Airway epithelial cell (primary cell): ENCODE data around the gene ZNF280A. TPM values are rescaled to one million over a fixed set of nuclear protein-coding genes. Genes with fewer than 3 reads are reported as not detected.

Experiments
- total RNA-seq: library from RNA; depleted of rRNA; stranded (reverse); fragments of >200 nt; gene quantifications from 2 replicates; pipeline ENCODE4 v1.2.3, GENCODE V29; 2015

The ZNF280A gene, protein sequence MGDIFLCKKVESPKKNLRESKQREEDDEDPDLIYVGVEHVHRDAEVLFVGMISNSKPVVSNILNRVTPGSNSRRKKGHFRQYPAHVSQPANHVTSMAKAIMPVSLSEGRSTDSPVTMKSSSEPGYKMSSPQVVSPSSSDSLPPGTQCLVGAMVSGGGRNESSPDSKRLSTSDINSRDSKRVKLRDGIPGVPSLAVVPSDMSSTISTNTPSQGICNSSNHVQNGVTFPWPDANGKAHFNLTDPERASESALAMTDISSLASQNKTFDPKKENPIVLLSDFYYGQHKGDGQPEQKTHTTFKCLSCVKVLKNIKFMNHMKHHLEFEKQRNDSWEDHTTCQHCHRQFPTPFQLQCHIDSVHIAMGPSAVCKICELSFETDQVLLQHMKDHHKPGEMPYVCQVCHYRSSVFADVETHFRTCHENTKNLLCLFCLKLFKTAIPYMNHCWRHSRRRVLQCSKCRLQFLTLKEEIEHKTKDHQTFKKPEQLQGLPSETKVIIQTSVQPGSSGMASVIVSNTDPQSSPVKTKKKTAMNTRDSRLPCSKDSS
- total RNA-seq = not detected in 2 replicates

DNA sequence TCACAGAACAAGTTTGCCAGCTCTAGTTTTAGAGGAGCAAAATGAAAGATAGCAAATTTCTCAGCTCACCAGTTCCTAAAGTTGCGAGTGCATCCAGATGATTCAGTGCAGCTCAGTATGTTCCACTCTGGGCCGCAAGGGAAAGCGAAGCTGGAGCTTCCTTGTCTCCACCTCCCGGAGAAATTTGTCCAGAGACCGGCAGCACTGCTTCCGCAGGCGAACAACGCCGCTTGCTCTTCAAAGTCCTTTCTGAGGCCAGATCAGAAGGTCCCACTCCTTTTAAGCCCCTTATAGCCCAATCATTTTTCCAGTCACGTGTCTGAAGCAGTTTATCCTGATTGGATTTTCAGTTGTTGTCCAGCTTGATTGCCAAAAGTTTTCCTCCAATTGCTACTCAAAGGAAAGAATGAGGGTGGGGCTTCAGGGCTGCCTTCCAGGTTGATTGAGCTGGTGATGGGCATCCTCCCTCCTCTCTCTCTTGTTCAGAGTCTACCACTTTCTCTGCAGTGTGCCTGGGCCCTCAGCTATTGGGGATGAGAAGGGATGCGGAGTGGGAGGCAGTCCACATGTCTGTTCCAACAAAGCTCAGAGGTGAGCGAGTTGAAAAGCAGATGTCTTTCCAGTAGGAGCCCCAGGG, at the start of gene ZNF280A:
ZNF280A (minus strand) TSS at position 251 of the 637 bp plus-strand sequence. CDS start 4,640 bp downstream, outside the sequence.

DNA sequence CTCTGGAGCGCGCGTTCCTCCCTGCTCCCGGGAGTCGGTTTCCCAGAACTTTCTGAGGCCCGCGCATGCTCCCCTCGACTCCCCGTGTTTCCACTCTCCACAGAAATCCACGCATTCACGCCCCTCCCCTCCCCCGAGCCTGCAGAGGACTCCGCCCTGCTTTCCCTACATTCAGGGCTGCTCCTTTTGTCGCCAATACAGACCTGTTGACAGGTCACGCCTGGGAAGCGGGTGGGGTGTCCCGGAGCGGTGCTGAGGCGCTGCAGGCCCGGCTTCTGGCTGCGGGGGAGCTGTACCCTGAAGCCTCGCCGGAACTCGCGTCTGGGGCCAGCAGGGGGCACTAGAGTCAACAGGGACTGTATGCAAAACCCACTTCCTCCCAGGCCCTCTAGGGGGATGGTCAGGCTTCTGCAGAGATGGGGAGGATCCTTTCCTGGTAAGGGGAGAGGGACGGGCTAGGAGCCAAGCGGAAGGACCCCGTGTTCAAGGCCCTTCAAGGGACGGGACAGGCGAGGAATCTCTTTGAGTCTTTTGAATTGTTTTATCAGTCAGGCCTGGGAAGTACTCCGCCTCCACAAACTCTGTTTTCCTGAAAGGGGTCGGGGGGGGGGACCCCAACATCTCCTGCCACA, 39.0 kb upstream of the ZNF280A start, which contains the start of gene PRAME:
PRAME (minus strand) TSS at position 294 of the 632 bp plus-strand sequence. CDS start 2,433 bp downstream, outside the sequence.

DNA sequence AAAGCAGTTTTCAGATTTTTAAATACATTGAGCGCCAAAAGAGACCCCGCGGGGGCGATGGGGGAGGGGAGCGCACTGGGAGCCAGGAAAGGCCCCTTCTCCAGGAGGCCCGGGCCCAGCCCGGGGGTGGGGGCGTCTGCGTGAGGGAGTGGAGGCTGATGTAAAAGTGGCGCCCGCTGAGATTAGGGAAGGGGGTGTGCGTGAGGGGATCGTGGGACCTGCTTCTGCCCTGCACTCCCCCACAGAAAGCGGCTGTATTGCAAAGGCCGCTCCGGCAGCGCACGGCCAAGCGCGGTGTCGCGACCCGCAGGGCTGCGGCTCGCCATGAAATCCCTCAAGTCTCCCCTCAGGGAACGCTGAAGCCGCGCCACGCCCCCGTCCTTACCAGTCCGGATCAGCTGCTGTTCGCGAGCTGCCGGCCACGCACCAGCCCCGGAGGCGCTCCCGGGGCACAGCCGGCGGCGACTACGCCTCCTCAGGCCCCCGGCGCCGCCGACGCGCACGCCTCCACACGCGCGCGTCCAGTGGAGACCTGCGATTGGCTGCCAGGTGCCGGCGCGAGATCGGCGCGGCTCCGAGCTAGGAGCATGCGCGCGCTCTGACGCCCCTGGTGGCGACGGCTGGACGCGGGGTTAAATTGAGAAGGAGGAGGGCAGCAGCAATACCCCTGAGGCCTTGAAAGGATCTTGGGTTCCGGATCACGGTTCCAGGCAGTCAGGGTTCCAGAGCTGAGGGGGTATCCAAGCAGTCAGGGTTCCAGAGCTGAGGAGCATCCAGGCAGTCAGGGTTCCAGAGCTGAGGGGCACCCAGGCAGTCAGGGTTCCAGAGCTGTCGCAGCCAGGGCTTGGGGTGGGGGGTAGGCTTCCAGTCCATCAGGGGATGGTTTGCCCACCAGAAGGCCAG, 11.5 kb downstream of the ZNF280A start, which contains the start of gene ZNF280B:
ZNF280B (minus strand) TSS at position 469 of the 903 bp plus-strand sequence. CDS start 19,344 bp downstream, outside the sequence.

Other genes starting within 250 kb of the ZNF280A start
- gene ZNF280B, start 11.5 kb downstream of the ZNF280A start, total RNA-seq = 0.88 and 1.3 TPM in 2 replicates
- gene PRAME, start 39.0 kb upstream of the ZNF280A start, total RNA-seq = not detected in 2 replicates
- not detected in 2 replicates for gene GGTLC2, start 124.3 kb upstream of the ZNF280A start, total RNA-seq